Ascending aorta (tissue), 2 donors: ENCODE results near the gene SLC35E2B. TPM values are rescaled to one million over a fixed set of nuclear protein-coding genes. Genes with fewer than 3 reads are reported as not detected.
"Not testable (repeated sequence)": the region's sequence is repeated elsewhere in the genome, so short reads cannot be mapped to it uniquely, and the experiment has no call there.

Experiments used
- DNase-seq, 2 donors: peaks; one replicate each; pipeline ENCODE4 v3.0.0-alpha.2; 2019; ENCODE audit warnings: low spot score in 2 of 2
- H3K27ac ChIP-seq, 2 donors: fragments of 200-600 bp; sonication (generic); one replicate each; pipeline ENCODE4 v1.5.1; 2016 to 2017; ENCODE audit warnings: mild to moderate bottlenecking in 1 of 2
- H3K27me3 ChIP-seq: fragments of 200-600 bp; sonication (generic); one replicate; pipeline ENCODE4 v1.5.1; 2017
- H3K36me3 ChIP-seq, 2 donors: fragments of 200-600 bp; sonication (generic); one replicate each; pipeline ENCODE4 v1.5.1; 2016
- H3K4me1 ChIP-seq, 2 donors: fragments of 200-600 bp; sonication (generic); one replicate each; pipeline ENCODE4 v1.5.1; 2016 to 2017; ENCODE audit warnings: mild to moderate bottlenecking in 1 of 2
- H3K4me3 ChIP-seq, 2 donors: fragments of 200-600 bp; sonication (generic); one replicate each; pipeline ENCODE4 v1.5.1; 2016 to 2017; ENCODE audit warnings: mild to moderate bottlenecking in 1 of 2
- H3K9me3 ChIP-seq, 2 donors: fragments of 200-600 bp; sonication (generic); one replicate each; pipeline ENCODE4 v1.5.1; 2016
- CTCF ChIP-seq, 3 experiments: fragments of 200-600 bp in 2 of 3; fragments of 450-650 bp in 1 of 3; sonication (generic) in 2 of 3; IDR thresholded peaks; one replicate each; pipeline ENCODE4 v1.5.1; 2016 to 2019; ENCODE audit warnings: antibody characterized with exemption in 3 of 3, mild to moderate bottlenecking in 1 of 3, moderate library complexity in 1 of 3
- intact Hi-C: fragments of 100-400 bp; cut with DNase I; formaldehyde crosslinking; loops from one replicate; pipeline ENCODE4 v1.15.1; 2023
- total RNA-seq: library from RNA; depleted of rRNA; stranded (reverse); fragments of >200 nt; gene quantifications from one replicate; pipeline ENCODE4 v1.1.0, GENCODE V29; 2016

SLC35E2B gene
- total RNA-seq, 1 donor from 2014 or later = 43.7 TPM

GRCh38 chr1:1703796-1704195 lies 11.2 kb upstream of the SLC35E2B start:
- H3K36me3 ChIP-seq = peaks cover 19 to 21% of the 10 kb centered on the region in 2 donors
- H3K9me3 ChIP-seq = no peaks in the 10 kb centered on the region
- no peaks in the 10 kb centered on the region for H3K4me1 ChIP-seq
- no peak overlapping the region for H3K4me3 ChIP-seq
- no peak for TF ChIP-seq CTCF (IDR thresholded peaks at IDR 0.05)
- no peak overlapping the region for H3K27ac ChIP-seq
- DNase-seq = peak in 1 of 2 donors; percentile 60
- H3K27me3 ChIP-seq = no peaks in the 10 kb centered on the region
- intact Hi-C loops = no loop called here

DNA sequence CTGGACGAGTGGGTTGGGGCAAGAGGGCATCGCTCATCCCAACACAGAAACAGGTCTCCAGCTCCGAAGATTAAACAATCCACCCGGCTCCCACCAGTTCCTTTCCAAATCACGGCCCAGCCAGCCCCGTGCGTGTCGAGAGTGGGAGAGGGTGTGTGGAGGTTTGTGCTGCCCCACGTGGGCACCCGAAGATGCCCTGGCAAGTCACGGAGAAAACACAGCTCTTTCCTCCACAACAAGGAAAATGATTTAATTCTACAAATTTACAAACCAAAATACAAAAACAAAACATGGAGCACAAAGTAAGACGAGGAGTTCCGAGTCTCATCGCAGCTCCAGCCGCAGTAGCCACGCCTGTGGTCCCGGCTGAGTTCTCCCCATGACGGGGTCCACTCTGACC lies 9.9 kb upstream of the SLC35E2B start:
- DNase-seq, H3K27me3 ChIP-seq, intact Hi-C loops, H3K4me3 ChIP-seq, H3K27ac ChIP-seq, H3K9me3 ChIP-seq, H3K4me1 ChIP-seq: not testable (repeated sequence)
- H3K36me3 ChIP-seq = peaks cover 19 to 21% of the 10 kb centered on the region in 2 donors

GRCh38 chr1:1700557-1700956 lies 8.0 kb upstream of the SLC35E2B start:
- intact Hi-C loops, H3K27me3 ChIP-seq, DNase-seq, H3K27ac ChIP-seq, H3K9me3 ChIP-seq, H3K4me1 ChIP-seq, H3K4me3 ChIP-seq: not testable (repeated sequence)
- peaks cover 12 to 15% of the 10 kb centered on the region in 2 donors for H3K36me3 ChIP-seq

DNA sequence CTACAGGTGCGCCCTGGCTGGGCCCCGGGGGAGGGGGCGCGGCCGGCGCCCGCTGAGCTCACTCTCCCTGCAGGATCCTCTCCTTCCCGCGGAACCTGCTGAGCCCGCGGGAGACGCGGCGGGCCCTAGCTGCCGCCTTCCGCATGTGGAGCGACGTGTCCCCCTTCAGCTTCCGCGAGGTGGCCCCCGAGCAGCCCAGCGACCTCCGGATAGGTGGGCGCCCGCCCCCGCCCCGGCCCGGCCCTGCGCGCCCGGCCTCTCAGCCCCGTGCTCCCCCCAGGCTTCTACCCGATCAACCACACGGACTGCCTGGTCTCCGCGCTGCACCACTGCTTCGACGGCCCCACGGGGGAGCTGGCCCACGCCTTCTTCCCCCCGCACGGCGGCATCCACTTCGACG lies 7.5 kb upstream of the SLC35E2B start:
- DNase-seq, intact Hi-C loops, H3K4me3 ChIP-seq, H3K27me3 ChIP-seq, H3K4me1 ChIP-seq, H3K9me3 ChIP-seq, H3K27ac ChIP-seq: not testable (repeated sequence)
- peaks cover 12 to 15% of the 10 kb centered on the region in 2 donors for H3K36me3 ChIP-seq

- not testable (repeated sequence) for H3K27ac ChIP-seq, H3K36me3 ChIP-seq, H3K27me3 ChIP-seq, H3K4me3 ChIP-seq, H3K4me1 ChIP-seq, H3K9me3 ChIP-seq
- intact Hi-C loops = loop anchor here (10.0 kb wide), 1 partner anchor 46 kb away; no protein-coding TSS in a partner anchor
- DNase-seq = peak in 1 of 2 donors; percentile 50
Observed at GRCh38 chr1:1699061-1699460, 6.5 kb upstream of the SLC35E2B start.

GRCh38 chr1:1697358-1698183 lies 5.0 kb upstream of the SLC35E2B start:
- H3K36me3 ChIP-seq, H3K4me3 ChIP-seq, H3K4me1 ChIP-seq, H3K27ac ChIP-seq, H3K27me3 ChIP-seq, H3K9me3 ChIP-seq: not testable (repeated sequence)
- DNase-seq = peak in 1 of 2 donors; percentile 59
- intact Hi-C loops = loop anchor here (10.0 kb wide), 1 partner anchor 47 kb away; no protein-coding TSS in a partner anchor

GRCh38 chr1:1696431-1697357 lies 4.1 kb upstream of the SLC35E2B start:
- H3K27ac ChIP-seq, DNase-seq, H3K9me3 ChIP-seq, H3K4me1 ChIP-seq, H3K4me3 ChIP-seq, H3K36me3 ChIP-seq, H3K27me3 ChIP-seq: not testable (repeated sequence)
- intact Hi-C loops = loop anchor here (10.0 kb wide), 1 partner anchor 48 kb away; no protein-coding TSS in a partner anchor

DNA sequence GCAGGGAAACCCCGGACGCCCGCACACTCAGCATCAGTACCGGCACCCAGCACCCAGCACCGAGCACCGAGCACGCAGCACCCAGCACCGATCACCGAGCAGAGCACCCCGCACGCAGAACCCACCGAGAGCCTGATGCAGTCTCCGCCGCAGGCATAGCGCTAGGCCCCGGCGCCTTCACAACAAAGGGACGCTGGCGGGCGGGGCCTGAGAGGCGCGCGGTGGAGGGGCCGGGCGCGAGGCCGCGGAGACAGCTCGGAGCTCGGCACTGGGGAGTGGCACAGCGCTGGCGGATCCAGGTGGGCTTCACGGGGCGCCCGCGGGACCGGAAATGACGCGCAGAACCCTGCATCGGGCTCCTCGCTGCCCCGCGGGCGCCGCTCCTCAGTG lies 276 bp downstream of the SLC35E2B start:
- not testable (repeated sequence) for H3K36me3 ChIP-seq, H3K27me3 ChIP-seq, H3K4me1 ChIP-seq, H3K9me3 ChIP-seq
- Histone ChIP-seq H3K27ac (peak overlapping the region; percentile 87 to 91), H3K4me3 (peak overlapping the region; percentile 59 to 65)
- DNase-seq = peak in 1 of 2 donors; percentile 51
- intact Hi-C loops = loop anchor here (10.0 kb wide), 1 partner anchor 52 kb away; no protein-coding TSS in a partner anchor

DNA sequence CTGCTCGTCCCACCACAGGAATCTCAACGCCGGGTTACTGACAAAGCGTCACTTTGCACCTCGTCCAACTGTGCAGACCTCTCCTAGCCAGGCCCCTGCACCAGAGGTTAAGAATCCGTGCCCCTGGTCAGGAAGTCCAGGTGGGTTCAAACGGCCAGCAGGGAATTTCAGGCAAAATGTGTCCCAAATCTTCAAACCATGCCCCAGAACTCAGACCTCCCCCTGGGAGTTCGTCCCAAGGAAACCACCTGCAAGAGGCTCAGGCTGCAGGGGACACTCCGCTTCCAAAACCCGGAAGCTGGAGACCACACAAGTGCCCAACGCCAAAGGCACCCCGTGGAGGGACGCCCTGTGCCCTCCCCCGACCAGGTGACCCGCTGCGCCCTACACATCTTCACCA lies 1.2 kb downstream of the SLC35E2B start:
- not testable (repeated sequence) for H3K9me3 ChIP-seq, H3K27ac ChIP-seq, H3K27me3 ChIP-seq, H3K36me3 ChIP-seq, DNase-seq
- Histone ChIP-seq H3K4me3 (peak overlapping the region in 1 of 2 donors; percentile 47), H3K4me1 (peaks cover 5 to 11% of the 10 kb centered on the region in 2 donors)
- intact Hi-C loops = loop anchor here (10.0 kb wide), 1 partner anchor 53 kb away; no protein-coding TSS in a partner anchor

- H3K27ac ChIP-seq, intact Hi-C loops, H3K27me3 ChIP-seq, H3K4me3 ChIP-seq, DNase-seq, H3K9me3 ChIP-seq, H3K36me3 ChIP-seq: not testable (repeated sequence)
- peaks cover 6 to 12% of the 10 kb centered on the region in 2 donors for H3K4me1 ChIP-seq
Observed at GRCh38 chr1:1689526-1689925, 3.1 kb downstream of the SLC35E2B start.
